Umbilical cord (tissue), 2 donors: ENCODE data around the gene ZNF77. TPM values are rescaled to one million over a fixed set of nuclear protein-coding genes. Genes with fewer than 3 reads are reported as not detected.
A peak's percentile ranks its signal among the peaks of the same experiment; 100 is the strongest.
"Not testable (repeated sequence)": the region's sequence is repeated elsewhere in the genome, so short reads cannot be mapped to it uniquely, and the experiment has no call there.

Source experiments
- DNase-seq: peaks from one replicate; pipeline ENCODE4 v3.0.0-alpha.2; 2015; ENCODE audit warnings: low spot score
- total RNA-seq: library from RNA; depleted of rRNA; stranded (reverse); fragments of >200 nt; gene quantifications from one replicate; pipeline ENCODE4 v1.2.3, GENCODE V29; 2014; ENCODE audit warnings: low replicate concordance; ENCODE audit not compliant: insufficient read depth

Gene ZNF77
- total RNA-seq: 3.4 TPM

DNA sequence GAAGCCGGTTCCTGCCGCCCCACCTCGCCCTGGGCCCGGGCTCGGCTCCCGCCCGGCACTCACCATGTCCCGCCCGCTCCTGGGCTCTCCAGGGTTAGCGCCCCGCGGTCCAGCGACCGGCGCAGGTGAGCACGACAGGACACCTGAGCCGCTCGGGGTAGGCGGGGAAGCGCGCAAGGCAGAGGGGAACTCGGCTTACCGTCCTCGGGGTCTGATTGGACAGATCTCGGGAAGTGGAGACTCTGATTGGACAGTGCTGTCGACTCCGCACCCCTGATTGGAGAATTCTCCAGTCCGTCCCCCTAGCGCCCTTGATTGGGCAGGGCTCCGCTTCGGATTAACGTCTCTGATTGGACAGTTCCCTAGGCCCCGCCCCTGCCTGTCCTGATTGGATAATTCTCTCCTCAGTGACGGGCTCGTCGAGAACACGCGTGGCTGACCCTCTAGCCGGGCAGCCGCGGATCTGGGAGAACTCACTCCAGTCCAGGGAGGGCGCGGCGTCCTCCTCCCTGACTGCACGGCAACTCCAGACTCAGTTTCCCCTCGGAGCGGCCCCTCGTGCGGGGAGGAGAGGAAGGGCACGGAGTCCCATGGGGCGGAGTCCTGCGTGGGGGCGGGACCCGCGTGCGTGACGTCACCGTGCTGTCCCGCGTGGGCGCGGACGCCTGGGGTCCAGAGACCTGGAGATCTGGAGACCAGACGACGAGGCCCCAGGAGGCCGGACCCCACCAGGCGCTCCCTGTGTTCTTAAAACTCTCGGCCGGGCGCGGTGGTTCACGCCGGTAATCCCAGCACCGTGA lies at the start of gene ZNF77:
ZNF77 (minus strand) TSS at position 197 of the 800 bp plus-strand sequence; CDS start at position 66, 131 bp downstream.
- DNase-seq: peak; percentile 99

DNA sequence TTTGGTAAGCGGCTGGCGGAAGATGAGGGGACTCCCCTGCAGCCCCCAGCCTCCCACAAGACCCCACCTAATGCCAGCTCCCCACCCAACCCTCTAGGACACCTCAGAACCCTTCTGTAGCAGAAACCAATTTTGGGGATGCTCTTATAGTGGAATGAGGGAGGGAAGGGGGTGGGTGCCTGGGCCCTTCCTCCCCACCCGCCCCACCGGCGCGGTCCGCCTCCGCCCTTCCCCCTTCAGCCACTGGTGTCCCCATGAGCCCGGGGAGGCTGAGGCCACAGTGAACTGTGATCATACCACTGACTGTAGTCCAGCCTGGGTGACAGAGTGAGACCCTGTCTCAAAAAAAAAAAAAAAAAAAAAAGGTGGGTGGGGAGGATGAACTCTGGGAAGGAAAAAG lies 48.8 kb upstream of the ZNF77 start:
- no peak for DNase-seq

DNA sequence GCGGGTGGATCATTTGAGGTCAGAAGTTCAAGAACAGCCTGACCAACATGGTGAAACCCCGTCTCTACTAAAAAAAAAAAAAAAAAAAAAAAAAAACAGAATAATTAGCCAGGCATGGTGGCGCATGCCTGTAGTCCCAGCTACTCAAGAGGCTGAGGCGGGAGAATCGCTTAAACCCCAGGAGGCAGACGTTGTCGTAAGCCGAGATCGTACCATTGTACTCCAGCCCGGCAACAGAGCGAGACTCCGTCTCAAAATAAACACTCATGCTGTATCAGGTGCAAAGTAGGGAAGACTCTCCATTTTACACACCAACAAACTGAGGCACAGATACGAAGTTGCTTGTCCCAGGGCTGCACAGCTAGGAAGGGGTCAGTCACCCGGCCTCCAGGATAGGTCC lies 48.2 kb upstream of the ZNF77 start:
- no peak for DNase-seq

DNA sequence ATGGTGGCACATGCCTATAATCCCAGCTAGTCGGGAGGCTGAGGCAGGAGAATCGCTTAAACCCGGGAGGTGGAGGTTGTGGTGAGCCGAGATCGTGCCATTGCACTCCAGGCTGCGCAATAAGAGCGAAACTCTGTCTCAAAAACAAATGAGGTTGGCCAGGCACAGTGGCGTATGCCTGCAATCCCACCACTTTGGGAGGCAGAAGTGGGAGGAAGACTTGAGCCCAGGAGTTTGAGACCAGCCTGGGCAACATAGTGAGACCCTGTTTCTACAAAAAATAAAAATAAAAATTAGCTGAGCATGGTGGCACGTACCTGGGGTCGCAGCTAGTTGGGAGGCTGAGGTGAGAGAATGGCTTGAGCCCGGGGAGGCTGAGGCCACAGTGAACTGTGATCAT lies 47.6 kb upstream of the ZNF77 start:
- not testable (repeated sequence) for DNase-seq

DNA sequence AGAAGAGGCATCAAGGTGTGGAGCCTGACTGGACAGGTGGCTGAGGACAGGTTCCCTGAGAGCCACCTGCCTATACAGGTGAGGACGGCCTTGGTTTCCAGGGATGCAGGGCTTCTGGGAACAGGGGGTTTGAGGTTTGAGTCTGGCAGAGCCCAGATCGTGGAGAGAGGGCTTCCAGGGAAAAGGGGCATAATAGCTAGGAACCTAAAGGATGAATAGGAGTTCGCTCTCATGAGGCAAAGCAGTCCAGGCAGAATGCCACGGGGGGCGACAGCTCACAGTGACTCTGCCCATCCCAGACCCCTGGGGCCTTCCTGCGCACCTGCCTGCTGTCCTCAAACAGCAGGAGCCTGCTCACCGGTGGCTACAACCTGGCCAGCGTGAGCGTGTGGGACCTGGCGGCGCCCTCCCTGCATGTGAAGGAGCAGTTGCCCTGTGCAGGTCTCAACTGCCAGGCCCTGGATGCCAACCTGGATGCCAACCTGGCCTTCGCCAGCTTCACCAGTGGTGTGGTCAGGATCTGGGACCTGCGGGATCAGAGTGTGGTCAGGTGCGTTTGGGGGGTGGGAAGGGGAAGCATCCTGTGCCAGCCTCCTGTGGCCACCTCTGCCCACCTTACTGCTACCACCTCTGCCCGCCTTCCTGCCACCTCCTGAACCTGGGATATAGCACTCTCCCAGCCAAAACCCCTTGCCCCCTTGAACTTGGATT lies 44.6 kb upstream of the ZNF77 start:
- DNase-seq: no peak

DNA sequence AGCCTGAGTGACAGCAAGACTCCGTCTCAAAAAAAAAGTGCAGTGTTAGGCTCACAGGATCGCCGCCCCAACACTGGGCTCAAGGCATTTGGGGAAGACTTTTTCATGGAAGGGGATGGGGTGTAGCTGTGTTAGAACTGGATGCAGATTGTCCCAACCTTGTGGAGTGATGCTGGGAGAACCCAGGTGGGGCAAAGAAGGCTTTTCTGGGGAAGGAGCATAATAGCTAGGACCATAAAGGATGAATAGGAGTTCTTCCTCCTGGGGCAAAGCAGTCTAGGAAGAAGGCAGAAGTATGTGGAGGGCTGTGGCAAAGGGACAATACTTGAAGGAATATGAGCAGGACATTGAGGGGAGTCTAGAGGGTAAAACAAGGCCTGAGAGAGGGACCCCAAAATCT lies 43.8 kb upstream of the ZNF77 start:
- DNase-seq: no peak

DNA sequence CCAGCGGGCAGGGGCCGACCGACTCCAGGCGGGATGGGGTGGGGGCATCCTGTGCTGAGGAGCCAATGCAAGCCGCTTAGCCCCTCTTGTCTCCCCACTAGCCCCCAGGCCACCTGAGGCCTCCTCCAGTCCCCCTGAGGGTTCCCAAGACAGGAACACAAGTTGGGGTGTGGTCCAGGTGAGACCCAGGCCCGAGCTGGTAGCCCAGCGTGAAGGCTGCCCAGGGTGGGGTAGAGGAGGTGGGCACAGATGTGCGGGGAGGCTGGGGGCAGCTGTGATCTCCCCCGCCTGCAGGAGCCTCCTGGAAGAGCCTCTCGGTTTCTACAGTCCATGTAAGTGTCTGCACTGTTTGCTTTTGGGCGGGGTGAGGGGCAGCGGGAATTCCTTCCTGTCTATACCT lies 43.0 kb upstream of the ZNF77 start:
- no peak for DNase-seq

DNA sequence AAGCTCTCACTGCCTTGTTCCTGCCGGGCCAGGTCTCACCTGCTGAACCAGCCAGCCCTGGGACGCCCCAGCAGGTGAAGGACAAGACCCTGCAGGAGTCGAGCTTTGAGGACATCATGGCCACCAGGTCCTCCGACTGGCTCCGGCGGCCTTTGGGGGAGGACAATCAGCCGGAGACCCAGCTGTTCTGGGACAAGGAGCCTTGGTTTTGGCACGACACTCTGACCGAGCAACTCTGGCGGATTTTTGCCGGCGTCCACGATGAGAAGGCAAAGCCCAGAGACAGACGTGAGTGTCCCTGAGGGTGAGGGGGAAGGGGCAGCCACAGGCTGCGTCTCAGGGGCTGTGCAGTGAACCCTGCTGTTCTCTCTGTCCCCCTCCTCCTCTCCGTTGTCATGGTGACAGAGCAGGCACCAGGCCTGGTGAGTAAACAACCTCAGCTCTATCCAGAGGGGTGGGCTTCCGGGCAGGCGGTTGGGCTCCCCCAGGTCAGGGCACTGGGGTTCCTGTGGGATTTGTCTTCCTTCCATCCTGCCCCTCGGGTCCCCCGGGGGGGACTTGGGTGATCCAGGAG lies 42.3 kb upstream of the ZNF77 start:
- no peak for DNase-seq

DNA sequence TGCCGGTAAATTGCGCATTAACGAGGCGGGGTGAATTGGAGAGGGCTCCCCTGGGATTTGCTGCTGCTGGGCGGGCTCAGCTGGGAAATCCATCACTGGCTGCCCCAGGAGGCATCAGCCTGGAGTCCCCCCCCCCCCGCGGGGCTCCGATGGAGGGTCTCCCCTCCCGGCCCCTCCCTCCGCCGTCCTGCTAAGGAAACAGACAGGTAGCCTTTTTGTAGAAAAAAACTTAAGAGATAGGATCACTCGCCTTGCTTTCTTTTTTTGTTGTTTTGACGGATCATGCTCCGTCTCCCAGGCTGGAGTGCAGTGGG lies 39.4 kb upstream of the ZNF77 start:
- DNase-seq: no peak

DNA sequence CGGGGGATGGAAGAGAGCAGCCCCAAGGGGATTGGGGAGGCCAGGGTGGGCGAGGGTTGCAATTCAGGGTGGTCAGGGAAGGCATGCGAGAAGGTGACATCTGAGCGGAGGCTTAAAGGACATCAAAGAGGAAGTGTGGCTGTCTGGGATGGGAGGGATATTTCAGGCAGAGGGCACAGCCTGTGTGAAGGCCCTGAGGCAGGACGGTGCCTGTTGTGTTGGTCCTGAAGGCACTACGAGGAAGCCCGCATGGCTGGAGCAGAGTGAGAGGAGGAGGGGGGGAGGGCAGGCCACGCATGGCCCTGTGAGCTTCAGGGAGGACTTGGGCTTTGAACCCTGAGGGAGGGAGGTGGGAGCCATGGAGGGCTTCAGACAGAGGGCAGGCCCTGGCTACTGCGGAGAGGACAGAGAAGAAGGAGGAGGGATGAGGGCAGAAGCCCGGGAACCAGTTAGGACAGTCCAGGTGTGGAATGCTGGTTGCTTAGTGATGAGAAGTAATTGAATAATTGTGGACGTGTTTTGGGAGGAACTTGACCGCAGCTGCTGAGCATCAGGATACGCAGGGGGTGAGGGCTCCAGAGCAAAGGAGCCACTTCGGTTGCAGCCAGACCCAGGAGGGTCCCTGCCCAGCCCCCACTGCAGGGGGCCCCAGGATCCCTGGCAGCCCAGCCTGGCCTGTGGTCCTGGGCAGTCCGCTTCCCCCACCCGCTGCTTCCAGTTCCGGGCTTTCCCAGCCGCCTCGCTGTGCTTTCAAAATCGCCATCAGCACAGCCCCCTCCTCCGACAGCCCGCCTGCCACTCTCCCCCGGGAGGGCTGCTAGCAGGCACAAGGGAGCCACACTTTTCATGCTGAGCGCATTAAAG lies 38.8 kb upstream of the ZNF77 start:
- DNase-seq: peak; percentile 71

DNA sequence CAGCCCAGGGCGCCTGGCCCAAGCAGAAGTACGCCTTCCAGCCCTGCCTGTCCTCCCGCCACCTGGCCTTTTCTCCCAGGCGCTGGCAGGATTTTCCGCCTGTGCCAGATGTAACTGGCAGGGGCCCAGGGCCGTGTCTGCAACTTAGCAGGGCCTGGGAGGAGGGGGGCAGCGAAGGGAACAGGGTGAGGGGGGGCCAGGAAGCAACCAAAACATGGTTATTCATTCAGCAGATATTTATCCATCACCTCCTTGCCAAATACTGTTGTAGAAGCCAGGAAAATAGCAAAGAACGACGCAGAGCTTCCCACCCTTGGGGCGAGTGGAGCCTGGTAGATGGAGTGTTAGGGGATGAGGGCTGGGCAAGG lies 38.2 kb upstream of the ZNF77 start:
- DNase-seq: peak; percentile 87

DNA sequence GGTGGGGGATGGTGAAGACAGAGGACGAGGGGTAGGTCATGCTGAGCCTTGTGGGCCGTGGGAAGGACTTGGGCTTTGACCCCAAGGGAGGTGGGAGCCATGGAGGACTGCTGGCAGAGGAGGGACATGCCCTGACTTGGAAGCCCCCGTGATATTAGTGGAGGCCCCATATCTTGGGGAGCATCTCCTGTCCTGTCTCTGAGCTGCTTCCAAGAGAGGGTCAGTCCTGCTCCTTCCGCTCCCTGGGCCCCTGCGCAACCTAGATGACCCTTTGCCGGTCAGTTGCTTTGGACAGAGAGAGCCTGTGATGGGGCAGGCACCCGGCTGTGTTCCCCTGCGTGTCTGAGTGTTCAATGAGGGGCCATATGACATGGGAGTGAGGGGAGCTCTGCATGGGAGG lies 37.8 kb upstream of the ZNF77 start:
- DNase-seq: no peak

DNA sequence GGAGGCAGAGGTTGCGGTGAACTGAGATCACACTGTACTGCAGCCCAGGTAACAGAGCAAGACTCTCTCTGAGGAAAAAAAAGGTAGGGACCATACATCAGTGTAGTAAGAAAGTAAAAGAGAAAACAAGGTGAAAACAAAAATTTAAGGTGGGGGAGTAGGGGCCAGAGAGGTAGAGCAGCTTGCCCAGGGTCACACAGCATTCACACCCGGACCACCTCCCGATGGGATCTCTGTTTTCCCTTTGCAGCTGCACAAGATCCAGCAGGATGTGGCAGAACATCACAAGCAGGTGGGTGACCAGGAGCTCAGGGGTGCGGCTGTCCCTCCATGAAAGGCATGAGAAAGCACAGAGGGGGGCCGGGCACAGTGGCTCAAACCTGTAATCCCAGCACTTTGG lies 37.1 kb upstream of the ZNF77 start:
- no peak for DNase-seq

DNA sequence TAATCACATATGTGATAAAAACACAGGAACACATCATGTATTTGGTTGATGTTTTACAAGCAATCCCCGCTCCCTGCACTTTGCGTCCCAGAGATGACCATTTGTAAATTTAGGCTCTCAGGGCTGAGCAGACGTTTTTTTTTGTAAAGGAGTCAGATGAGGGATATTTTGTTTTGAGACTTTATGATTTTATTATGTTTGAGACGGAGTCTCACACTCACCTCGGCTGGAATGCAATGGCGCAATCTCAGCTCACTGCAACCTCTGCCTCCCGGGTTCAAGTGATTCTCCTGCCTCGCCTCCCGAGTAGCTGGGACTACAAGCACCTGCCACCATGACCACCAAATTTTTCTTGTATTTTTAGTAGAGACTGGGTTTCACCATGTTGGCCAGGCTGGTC lies 34.0 kb upstream of the ZNF77 start:
- DNase-seq: no peak

DNA sequence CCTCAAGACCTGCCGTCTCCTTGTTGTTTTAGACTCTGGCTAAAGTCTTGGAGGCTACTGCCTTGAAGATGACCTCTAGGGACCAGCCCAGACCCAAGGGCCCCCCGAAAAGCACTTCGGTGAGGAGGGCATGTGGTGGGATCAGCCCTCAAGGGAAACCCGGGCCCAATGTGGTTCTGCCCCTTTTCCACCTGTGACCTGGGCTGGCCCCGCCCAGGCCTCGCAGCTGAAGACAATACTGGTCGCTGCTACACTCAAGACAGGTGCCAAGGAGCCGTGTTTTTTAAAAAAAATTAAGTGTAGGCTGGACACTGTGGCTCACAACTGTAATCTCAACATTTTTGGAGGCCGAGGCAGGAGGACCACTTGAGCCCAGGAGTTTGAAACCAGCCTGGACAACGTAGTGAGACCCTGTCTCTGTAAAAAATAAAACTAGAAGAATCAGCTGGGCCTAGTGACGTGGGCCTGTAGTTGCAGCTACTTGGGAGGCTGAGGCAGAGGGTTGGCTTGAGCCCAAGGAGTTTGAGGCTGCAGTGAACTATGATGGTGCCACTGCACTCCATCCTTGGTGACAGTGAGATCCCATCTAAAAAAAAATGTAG lies 33.5 kb upstream of the ZNF77 start:
- no peak for DNase-seq

DNA sequence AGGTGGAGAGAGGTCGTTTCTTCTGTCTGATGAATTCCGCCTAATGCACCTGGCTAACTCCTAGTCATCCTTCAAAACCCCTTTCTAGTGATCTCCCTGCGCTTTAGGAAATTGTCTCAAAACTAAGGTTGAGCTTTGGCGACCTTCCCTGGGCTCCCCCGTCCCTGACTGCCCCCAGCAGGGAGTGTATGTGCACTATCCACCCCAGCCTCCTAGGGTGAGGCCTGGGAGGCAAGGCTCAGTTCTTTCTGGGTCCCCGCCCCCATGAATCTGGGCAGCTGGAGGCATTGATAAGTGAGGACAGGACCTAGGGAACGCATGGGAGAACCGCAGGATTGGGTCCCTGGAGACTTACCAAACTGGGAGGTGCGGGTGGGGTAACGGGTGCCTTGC lies 33.0 kb upstream of the ZNF77 start:
- DNase-seq: no peak

DNA sequence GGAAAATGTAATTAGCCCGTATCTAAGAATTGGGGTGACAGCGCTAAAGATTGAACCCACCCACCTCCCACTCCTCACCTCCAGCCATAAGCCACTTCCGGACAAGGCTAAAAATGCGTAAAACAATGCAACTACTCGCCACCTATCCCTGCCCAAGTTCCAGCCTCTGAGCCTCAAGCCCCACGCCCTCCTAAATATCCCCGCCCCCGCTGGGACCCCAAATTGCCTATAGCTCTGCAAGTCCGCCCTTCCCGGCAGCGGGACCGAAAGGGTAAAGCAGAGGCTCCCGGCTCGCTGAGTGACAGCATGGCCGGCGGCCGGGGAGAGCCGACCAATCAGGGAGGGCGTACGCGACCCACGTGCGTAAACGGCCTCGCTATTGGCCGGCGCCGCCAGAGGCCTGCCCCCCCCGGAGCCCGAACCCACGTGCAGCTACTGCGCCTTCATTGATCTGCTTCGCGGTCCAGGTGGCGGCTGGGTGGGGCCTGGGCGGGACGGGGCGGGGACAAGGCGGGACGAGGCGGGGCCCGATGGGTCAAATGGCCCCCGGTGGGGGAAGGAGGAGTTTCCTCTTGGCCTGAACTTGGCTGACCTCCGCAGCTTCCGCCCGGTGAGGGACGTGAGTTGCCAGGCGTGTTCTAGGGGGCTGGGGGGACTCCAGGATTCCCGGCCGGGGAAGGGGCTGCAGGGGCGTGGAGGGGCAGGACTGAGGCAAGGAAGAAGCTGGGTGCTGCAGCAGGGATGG lies 32.4 kb upstream of the ZNF77 start, which contains the start of gene TLE6:
TLE6 (plus strand) TSS at position 564 of the 745 bp plus-strand sequence. CDS start 670 bp downstream, outside the sequence.
- peak; percentile 93 for DNase-seq

DNA sequence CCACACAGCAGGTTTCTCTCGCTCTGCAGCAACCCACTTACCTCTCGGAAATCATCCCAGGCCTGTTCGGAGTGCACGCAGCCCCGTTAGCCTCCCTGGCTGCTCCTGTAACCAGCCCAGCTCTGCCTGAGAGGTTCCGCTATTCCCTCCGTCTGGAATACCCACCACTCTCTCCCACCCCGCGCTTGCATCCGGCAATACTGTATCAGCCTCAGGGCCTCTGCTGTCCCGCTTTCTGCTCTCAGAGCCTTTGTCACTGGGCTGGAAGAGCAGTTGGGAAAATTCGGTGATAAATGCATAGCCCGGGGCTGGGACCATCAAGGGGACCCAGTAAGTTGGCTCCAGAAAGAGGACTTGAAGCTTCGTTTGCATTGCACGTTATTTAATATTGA lies 31.8 kb upstream of the ZNF77 start:
- no peak for DNase-seq

DNA sequence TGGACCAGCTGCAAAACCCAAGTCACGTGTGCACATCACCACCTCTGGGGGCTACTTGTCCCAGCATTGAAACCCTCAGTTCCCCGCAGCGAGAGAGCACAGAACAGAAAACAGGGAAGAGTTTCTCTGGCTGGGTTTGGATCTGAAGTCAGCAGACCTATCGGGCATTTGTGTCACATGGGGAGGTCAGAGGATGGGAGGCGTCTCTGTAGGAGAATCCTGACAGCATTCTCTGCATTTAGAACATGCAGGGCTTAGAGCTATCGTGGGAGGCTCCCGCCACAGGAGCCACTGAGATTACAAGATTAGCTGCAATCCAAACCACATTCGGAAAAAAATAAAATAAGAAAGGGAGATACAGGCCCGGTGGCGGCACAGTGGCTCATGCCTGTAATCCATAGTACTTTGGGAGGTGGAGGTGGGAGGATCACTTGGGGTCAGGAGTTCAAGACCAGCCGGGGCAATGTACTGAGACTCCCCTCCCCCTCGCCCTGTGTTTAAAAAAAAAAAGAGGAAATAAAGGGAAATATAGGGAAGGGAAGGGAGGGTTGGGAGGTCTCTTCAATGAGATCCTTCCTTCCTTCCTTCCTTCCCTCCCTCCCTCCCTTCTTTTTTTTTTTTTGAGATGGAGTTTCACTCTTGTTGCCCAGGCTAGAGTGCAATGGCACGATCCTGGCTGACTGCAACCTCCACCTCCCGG lies 29.7 kb upstream of the ZNF77 start:
- peak; percentile 91 for DNase-seq

DNA sequence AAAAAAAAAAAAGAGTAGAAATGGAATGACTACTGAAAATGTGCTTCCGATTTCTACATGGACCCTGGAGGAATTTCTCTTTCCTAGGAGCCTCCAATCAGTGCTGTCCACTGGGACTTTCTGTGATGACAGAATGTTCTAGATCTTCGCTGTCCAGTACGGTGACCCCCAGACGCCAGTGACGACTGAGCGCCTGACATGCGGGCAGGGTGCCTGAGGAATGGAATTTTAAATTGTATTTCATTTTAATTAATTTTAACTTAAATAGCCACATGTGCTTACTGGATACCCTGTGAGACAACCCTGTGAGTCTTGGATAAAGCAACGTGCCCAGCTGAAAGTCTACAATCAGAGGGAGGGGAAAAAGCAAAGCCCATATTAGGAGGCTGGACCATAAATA lies 28.5 kb upstream of the ZNF77 start:
- no peak for DNase-seq
